A549 (cell line): Measurements from ENCODE around the gene MAN2A2.

ENCODE experiments used
- BCL3 ChIP-seq: fragments of >200 bp; sonication (Bioruptor Twin); formaldehyde crosslinking; IDR thresholded peaks from 3 replicates; pipeline ENCODE4 v1.6.1; 2016
- CTCF ChIP-seq: fragments of >200 bp; sonication (Bioruptor Twin); formaldehyde crosslinking; IDR thresholded peaks from 3 replicates; pipeline ENCODE4 v1.5.1; 2016
- ELK1 ChIP-seq: fragments of 150-350 bp; IDR thresholded peaks from 2 replicates; pipeline ENCODE4 v1.6.1; 2014; ENCODE audit warnings: low read depth, mild to moderate bottlenecking, low read length
- EP300 ChIP-seq, 2 experiments: fragments of >200 bp; sonication (Bioruptor Twin); formaldehyde crosslinking; IDR thresholded peaks; 2 replicates in 1 of 2; 3 replicates in 1 of 2; pipeline ENCODE4 v1.6.1; 2016 to 2017
- HDAC2 ChIP-seq: fragments of 200-600 bp; sonication (generic); IDR thresholded peaks from 2 replicates; pipeline ENCODE4 v1.6.1; 2016
- HOXA7 ChIP-seq: fragments of 250-450 bp; sonication (Bioruptor Pico); IDR thresholded peaks from 2 replicates; pipeline ENCODE4 v1.5.0; 2020; ENCODE audit warnings: mild to moderate bottlenecking, moderate library complexity
- MAZ ChIP-seq: fragments of 150-350 bp; IDR thresholded peaks from 2 replicates; pipeline ENCODE4 v1.6.1; 2014; ENCODE audit warnings: antibody characterized with exemption, low read depth, low read length, borderline replicate concordance
- NFE2L2 ChIP-seq: fragments of 150-350 bp; conservative IDR thresholded peaks from 2 replicates; pipeline ENCODE4 v1.6.1; 2014; ENCODE audit warnings: low read length
- PHF8 ChIP-seq: fragments of 200-600 bp; sonication (generic); IDR thresholded peaks from 2 replicates; pipeline ENCODE4 v1.6.1; 2016; ENCODE audit warnings: low read depth, mild to moderate bottlenecking, antibody characterized with exemption, moderate library complexity, borderline replicate concordance
- RCOR1 ChIP-seq: fragments of 150-350 bp; IDR thresholded peaks from 2 replicates; pipeline ENCODE4 v1.6.1; 2014; ENCODE audit warnings: antibody characterized with exemption, low read length, low read depth
- SMC3 ChIP-seq: fragments of >200 bp; sonication (Bioruptor Twin); formaldehyde crosslinking; IDR thresholded peaks from 3 replicates; pipeline ENCODE4 v1.6.1; 2018; ENCODE audit warnings: inconsistent platforms
- ZC3H11A ChIP-seq: fragments of 450-650 bp; IDR thresholded peaks from 2 replicates; pipeline ENCODE4 v1.6.1; 2014; ENCODE audit warnings: antibody characterized with exemption, mild to moderate bottlenecking
- ZFP36 ChIP-seq: fragments of 450-650 bp; IDR thresholded peaks from 2 replicates; pipeline ENCODE4 v1.6.1; 2014; ENCODE audit warnings: borderline replicate concordance; ENCODE audit not compliant: partially characterized antibody

GRCh38 chr15:90885432-90886290, 17.4 kb upstream of the MAN2A2 start:
- TF ChIP-seq HDAC2 (no peak), HOXA7 (CRISPR knock-in tag) (no peak), CTCF (peak; percentile 99), ELK1 (no peak), BCL3 (no peak), NFE2L2 (no peak), RCOR1 (no peak), ZC3H11A (no peak), SMC3 (peak; percentile 100), MAZ (no peak), PHF8 (no peak), ZFP36 (no peak), EP300 (IDR thresholded peaks at IDR 0.05) (no peak)
